ENCODE results near the gene ACBD3.

The ACBD3 gene

DNA sequence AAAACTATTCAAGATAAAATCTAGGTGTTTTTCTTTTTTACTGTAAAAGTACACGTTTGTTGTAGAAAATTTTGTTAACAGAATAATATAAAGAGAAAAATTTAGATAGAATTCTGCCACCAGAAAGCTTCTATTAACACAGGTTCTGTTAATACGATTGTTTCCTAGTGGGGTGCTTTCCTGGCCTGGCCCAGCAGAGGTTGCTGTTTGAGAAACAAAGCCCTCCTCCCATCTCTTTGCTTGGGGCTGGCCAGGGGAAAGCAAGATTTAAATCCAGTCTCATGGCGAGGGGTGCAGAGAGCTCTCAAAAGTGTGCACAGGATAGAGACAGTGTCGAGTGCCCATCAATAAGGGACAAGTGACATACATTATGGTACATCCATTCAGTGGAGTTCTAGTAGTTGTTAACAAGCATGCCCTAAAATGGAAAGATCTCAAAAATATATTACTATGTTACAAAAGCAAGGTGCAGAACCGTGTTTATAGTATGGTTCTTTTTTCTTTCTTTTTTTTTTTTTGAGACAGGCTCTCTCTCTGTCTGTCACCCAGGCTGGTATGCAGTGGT, 14.6 kb upstream of the ACBD3 start:
- DNase-seq, result no peak

DNA sequence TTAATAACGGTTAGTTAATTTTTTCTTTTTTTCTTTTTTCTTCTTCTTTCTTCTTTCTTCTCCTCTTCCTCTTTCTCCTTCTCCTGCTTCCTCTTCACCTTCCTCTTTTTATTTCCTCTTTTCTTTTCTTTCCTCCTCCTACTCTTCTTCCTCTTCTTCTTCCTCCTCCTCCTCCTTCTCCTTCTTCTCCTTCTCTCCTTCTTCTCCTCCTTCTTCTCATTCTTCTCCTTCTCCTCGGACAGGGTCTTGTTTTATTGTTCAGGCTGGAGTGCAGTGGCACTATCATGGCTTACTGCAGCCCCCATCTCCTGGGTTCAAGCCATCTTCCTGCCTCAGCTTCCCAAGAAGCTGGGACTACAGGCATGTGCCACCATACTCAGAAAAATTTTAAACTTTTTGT, 13.4 kb upstream of the ACBD3 start:
- no peak for DNase-seq

DNA sequence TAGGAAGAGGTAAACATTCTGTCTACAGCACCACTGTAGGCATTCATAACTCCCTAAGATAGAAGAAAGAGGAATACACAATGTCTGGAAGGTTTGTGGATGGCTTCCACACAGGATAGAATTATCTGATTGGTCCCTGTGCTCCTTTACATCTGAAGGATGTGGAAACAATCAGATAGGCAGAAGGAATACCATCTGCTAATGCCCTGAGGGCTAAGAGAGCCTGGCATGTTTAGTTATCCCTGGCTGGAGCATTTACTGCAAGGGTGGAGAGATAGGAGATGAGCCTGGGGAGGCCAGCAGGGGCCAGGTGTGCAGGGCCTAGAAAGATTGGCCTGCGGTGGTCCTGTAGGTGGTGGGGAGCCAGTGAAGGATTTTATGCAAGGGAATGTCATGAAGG, 8.6 kb upstream of the ACBD3 start:
- DNase-seq, result no peak

DNA sequence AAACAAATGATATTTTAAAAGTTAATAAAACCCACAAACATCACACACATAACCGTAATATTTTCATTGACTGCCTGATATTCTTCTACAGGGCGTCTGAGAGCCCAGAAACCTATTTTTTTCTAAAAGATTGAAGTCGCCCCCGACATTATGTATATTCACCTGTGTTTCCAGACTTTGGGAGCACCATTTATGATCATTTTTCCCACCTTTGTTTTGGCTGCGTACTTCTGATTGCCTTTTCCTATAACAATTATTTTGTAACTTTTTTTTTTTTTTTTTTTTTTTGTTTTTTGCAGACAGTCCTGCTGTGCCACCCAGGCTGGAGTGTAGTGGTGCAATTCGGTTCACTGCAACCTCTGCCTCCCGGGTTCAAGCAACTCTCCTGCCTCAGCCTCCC, 839 bp upstream of the ACBD3 start:
- DNase-seq, result no peak

DNA sequence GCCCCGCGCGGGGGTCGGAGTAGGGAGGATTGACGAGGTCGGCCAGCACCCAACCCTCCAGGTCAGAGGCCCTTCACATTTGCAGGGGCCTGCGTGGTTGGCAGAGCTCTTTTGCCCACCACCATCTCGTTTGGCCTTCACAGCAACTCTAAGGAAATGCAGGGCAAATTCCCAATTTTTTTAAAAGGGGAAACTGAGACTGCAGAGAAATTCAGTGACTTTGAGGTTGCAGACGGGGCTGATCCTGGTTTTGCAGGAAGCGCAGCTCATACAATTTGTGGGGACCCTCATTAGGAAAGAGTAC, 430 bp upstream of the ACBD3 start:
- DNase-seq, result no peak

DNA sequence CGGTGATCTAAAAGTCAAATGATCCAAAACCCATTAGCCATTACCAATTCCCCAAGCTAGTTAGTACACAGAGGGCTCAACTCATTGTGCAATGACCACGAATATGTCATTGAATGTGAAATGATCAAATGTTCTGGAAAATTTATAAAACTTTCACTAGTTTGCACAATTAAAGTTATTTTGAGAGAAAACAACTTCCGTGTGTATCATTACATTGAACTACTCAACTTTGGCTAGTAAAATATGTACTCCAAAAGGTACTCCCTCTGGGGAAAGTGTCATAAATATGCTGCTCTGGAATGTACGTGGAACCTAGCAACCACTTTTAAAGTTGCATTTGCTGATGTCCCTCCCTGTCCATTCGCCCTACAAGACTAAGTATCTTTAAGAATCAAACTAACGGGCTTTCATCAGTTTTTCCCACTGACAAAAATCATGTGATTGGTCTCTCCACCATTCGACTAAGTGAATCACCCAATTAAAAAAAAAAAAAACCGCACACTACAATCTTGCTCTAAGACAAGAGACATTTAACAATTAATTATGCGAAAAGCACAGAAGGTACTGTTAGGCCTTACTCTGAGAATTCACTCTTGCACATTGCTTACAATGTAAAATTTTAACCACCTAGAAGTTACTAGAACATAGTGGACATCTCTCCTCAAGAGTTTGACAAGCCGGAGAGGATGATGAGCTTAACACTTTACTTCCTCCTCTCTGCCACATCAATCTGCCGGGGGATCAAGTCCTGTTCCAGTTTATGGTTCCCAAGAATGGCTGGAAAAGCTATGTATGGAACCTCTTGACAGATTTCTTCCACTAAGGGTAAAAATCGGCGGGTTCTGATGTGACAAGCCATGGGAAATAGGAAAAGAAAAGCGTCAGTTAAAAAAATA, 1.2 kb downstream of the ACBD3 start:
- no peak for DNase-seq

DNA sequence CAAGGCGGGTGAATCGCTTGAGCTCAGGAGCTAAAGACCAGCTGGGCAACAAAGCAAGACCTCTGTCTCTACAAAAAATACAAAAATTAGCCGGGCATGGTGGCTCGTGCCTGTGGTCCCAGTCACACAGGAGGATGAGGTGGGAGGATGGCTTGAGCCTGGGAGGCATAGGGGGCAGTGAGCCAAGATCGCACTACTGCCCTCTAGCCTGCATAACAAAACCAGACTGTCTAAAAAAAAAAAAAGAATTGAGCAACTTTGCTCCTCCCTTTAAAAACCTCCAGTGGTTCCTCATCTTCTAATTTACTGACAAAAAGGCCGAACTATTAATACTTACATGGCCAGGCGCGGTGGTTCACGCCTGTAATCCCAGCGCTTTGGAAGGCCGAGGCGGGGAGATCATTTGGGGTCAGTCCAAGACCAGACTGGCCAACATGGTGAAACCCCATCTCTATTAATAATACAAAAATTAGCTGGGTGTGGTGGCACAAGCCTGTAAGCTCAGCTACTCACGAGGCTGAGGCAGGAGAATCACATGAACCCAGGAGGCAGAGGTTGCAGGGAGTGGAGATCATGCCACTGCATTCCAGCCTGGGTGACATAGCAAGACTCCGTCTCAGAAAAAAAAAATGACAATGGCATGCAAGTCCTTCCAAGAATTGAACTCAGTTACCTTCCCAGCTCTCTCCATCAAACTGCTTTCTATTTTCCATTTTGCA, 4.4 kb downstream of the ACBD3 start:
- no peak for DNase-seq

DNA sequence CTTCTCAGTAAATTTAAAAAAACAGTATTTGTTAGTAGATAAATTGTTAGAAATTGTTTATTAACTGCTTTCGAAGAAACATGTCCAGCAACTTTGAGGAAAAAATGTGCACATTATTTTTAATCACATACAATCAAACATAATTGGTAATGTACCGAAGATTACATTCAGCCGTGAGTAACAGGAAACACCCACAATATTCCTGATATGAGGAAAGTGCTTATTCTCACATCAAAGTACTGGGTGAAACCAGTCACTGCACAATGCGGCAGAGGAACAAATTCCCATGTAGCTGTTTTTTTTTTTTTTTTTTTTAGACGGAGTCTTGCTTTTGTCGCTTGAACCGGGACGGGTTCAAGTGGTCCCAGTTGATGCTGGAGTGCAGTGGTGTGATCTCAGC, 9.7 kb downstream of the ACBD3 start:
- DNase-seq, result no peak

DNA sequence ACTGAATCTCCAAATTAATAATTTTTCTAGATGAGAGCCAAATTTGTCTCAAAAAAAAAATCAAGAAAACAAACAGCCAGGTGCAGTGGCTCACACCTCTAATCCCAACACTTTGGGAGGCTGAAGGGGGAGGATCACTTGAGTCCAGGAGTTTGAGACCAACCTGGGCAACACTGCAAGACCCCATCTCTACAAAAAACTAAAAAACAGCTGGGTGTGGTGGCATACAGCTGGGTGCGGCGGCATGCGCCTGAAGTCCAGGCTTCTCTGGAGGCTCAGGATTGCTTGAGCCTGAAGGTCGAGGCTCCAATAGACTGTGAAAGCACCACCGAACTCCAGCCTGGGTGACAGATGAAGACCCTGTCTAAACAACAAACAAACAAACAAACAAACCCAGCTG, 14.0 kb downstream of the ACBD3 start:
- no peak for DNase-seq

DNA sequence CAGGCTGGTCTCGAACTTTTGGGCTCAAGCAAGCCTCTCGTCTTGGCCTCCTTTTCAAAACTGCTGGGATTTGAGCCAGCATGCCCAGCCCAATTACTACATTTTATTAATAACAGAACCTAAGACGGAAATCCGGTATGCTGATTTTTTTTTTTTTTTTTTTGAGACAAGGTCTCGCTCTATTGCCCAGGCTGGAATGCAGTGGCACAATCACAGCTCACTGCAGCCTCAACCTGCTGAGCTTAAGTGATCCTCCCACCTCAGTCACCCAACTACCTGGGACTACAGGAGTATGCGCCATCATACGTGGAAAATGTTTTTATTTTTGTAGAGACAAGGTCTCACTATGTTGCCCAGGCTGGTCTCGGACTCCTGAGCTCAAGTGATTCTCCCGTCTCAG, 20.2 kb downstream of the ACBD3 start:
- DNase-seq, result no peak

DNA sequence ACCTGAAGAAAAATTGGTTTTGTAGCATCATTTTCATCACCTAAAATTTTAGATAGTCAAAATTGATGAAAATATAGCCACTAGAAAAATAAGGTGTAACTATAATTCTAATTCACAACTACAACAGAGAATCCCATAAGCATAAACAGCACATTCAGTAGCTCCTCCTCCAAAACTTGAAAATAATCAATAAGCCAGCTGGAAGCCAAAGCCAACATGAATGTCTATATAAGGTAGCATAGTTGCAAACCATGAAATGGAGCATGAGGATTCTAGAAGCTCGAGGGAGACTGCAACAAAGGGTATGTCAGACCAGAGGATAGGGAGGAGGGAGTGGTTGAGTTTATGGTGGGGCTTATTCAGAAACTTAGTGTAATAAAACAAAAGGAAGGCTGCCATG, 22.4 kb downstream of the ACBD3 start:
- DNase-seq, result no peak

DNA sequence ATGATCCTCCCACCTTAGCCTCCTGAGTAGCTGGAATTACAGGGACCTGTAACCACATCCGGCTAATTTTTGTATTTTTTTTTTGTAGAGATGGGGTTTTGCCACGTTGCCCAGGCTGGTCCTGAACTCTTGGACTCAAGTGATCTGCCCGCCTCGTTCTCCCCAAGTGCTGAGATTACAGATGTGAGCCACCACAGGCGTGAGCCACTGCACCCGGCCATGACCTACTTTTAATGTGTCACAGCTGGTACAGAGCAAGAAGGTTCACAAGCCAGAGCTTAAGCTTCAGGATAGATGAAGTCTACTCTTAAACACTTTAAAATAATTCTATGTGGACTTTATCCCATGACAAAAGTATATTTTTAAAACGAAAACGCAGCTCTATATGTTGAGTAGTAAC, 23.6 kb downstream of the ACBD3 start:
- DNase-seq, result no peak

DNA sequence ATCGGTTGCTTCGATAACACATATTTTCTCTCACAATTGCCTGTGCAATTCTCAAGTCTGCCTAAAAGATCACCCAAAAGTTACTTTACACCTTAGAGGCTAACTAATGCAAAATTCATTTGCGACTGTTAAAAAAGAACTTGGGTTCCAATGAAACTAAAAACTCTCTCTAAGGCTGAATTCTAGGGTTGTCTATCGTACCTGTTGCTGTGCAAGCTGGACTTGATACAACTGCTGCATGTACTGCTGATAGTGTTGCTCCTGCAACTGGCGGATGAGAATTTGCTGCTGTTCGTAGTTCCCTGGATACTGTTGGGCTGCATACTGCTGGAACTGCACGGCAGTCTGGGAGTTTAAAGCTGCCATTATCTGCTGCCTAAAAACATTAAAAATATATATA, 27.6 kb downstream of the ACBD3 start:
- no peak for DNase-seq

DNA sequence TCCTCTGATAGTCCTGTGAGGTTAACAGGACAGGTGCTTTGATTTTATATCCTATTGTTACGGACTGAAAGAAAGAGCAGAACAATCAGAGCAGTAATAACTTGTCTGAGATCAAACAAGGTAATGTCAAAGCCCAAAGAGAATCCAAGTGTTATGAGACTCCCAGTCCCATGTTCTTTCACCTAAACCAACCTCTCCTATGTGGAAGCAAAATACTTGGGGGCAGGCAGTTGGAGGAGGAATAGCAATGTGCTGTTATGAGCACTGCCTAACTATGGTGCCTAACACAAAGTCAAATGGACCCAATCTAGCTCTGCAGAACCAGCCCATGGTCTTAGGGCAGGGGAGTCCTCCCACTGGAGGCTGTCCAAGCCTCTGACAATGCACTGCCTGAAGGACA, 28.1 kb downstream of the ACBD3 start:
- DNase-seq, result no peak

DNA sequence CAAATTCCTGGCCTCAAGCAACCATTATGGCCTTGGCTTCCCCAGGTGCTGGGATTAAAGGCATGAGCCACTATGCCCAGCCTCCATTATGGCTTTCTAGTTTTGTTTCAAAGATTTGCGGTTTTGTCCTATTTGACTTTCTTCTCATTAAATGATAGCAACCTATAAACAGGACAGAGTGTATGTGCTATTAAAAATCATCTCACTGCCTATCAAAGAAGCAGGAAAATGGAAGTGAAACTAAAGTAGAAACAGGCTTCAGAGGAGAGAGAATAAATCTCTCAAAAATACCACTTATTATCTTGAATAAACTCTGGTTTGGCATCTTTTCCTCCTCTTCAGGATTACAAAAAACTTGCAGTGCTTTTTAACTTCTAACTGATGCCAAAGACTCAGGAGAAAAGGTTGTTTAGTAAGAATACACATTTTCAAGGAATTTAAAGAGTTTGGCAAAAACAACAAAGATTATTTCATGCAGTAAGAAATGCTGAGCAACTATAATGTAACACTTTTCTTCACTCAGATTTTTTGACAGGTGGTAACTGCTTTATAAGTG, 28.7 kb downstream of the ACBD3 start:
- no peak for DNase-seq

DNA sequence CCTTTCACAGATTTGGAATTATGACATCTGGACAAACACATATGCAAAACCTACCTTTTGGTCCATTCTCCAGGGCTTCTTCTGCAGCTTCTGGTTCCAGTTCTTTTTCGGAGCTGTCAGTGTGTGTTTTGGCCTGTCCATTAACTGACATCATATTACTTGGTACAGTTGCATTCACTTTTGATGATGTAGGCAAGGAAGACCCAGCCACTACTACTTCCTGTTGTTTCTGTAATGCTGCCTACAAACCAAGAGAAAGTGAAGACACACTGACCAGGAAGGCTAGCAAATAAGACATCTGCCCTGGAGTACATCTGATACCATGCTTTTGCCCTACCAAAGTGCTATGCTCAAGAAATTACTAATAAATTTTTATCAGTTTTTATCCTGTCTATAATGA, 31.9 kb downstream of the ACBD3 start:
- DNase-seq, result no peak

DNA sequence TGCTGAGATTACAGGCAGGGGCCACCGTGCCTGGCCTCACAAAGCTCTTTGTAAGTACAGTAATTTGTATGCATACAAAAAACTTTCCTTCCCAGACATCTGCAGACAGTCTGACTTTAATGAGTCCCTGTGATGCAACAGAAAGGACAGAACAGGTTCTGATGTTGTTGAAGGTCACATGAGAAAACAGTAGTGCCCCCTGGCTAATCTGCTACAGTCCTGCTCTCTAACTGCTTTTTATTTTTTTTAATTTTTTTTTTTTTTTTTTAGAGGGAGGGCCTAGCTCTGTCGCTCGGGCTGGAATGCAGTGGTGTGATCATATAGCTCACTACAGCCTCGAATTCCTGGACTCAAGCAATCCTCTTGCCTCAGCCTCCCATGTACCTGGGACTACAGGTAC, 36.7 kb downstream of the ACBD3 start:
- DNase-seq, result no peak

DNA sequence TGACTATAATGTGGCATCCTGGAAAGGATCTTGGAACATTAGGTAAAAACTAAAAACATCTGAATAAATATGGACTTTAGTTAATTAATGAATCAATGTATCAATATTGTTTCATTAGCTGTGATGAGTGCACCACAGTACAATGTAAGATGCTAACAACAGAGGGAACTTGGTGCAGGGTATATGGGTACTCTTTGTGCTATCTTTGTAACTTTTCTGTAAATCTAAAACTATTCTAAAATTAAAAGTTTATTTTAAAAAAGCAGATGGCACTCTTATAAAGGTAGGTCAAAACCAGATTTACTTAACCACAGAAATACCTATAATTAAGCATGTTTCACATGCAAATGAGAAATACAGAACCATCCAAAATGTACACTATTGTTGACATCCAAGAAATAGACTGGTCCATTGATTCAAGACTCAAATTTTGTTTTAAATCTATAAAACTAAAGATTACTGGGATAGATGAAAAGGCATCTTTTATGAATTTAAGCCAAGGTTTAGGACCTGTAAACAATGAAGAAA, 38.4 kb downstream of the ACBD3 start:
- no peak for DNase-seq

DNA sequence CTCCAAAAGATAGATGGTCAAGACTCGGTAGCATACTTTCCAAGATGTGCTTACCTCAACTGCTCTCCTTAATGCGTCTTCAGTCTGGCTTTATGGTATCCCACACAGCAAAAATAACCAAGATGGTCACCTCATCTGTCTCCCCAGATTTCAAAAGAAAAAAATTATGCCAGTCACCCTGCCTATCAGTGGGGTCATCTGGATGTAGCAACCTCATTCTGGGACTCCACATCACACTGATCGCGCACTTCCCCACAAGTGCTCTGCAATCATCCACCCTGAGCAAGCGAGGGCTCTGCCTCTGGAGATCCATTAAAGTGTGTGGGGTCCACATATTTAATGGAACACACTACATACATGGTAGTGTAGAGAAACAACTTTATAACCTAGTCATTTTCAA, 42.5 kb downstream of the ACBD3 start:
- no peak for DNase-seq

DNA sequence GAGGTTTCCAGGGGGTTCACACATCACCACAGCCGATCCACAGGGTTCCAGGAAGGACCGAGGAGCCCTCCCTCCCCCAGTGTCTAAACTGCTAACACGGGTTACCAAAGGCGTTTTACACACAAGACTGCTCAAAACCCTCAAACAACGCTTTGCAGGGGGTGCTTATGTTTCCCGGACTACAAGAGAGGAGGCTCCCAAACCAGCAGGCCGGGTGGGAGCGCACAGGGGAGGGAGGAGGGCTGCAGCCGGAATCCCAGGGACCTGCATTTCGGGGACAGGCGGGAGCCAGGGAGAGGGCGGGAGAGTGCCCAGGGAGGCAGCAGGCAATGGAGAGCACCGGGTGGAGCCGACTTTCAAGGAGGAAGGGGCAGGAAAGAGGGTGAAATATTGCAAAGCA, 50.8 kb downstream of the ACBD3 start:
- no peak for DNase-seq

DNA sequence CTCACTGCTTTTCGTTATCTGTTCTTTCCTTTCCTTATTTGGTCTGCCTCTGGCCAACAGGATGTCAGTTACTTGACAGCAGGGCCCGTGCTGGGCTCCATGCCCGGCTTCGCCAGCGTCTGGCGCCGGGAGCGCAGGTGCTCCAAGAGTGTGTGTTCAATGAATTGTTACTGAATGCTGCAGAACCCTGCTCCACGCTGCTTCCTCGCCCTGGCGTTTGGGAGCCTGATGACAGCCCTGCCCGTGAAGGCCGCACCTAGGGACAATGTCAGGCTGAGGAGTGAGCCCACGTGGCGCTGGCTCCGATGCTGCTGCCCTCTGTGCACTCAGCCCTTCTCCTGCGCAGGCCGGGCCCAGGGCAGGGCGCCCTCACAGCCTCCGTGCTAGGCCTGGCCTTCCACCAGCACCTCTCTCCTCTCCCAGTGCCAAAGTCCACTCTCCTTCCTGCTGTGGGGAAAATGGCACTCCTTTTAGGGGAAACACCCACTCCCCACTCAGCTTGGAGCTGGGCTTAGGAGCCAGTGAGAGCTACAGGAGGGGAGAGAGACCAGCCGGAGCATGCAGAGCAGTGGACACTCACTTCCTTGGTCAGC, 51.4 kb downstream of the ACBD3 start:
- DNase-seq, result no peak

DNA sequence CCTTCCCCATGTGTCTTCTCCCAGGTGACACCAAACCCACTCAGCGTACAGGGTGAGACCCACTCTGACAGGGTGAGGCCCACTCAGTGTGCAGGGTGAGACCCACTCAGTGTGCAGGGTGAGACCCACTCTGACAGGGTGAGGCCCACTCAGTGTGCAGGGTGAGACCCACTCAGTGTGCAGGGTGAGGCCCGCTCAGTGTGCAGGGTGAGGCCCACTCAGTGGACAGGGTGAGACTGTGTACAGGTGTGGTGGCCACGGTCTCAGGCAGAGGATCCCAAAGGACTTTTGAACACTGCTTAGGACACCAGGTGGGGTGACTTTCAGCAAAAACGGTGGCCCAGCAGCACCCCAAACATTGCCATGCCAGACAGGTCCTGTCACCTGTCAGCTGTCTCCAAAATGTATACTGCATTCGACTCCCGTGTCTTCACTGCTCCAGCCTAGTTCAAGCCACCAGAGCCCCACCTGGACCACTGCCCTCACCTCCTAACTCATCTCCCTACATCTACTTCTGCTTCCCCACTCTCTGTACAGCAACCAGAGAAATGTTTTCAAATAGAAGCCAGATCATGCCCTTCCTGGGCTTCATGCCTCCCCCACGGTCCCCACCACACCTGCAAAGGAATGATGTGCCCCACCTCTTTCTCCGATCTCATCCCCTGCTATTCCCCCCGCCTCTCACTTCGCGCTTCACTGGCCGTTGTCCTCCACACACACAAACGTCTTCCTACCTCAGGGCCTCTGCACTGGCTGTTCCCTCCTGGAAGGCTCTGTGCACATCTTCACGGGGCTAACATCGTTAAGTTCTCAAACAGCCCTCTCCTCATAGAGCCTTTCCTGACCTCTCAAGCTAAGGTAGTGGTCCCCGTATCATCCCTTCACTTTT, 52.1 kb downstream of the ACBD3 start:
- no peak for DNase-seq
